Fibroblast of lung (primary cell): Measurements from ENCODE around the gene PPP1R1B.

Source experiments
- EZH2 ChIP-seq: IDR thresholded peaks from 2 replicates; pipeline ENCODE4 v1.5.1; 2012; ENCODE audit warnings: low read length, control low read depth, mild to moderate bottlenecking; ENCODE audit errors: missing control alignments
- TF ChIP-seq, protein P1 (sequence below), 2 donors: IDR thresholded peaks in 1 of 2; conservative IDR thresholded peaks in 1 of 2; 1 replicate in 1 of 2; 2 replicates in 1 of 2; pipeline ENCODE4 v1.5.1; 2011 to 2012; ENCODE audit warnings: low read length in 2 of 2, control low read depth in 1 of 2, inconsistent platforms in 1 of 2, low read depth in 1 of 2, mild to moderate bottlenecking in 1 of 2

DNA sequence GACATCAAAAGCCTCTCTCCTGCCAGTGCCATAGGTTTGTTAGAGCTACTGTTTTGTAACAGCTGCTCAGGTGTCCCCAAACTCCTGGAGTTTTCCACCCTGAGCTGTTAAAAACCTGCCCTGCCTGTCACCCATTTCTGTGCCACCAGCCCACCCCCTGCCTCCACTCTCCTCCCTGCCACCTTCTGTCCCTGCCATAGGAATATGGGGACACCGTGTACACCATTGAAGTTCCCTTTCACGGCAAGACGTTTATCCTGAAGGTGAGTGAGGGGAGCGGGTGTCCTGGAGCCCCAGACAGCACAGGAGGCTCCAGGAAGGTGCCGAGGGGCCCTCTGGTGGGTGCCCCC is 33.2 kb downstream of the PPP1R1B start:
- TF ChIP-seq, protein P1, sequence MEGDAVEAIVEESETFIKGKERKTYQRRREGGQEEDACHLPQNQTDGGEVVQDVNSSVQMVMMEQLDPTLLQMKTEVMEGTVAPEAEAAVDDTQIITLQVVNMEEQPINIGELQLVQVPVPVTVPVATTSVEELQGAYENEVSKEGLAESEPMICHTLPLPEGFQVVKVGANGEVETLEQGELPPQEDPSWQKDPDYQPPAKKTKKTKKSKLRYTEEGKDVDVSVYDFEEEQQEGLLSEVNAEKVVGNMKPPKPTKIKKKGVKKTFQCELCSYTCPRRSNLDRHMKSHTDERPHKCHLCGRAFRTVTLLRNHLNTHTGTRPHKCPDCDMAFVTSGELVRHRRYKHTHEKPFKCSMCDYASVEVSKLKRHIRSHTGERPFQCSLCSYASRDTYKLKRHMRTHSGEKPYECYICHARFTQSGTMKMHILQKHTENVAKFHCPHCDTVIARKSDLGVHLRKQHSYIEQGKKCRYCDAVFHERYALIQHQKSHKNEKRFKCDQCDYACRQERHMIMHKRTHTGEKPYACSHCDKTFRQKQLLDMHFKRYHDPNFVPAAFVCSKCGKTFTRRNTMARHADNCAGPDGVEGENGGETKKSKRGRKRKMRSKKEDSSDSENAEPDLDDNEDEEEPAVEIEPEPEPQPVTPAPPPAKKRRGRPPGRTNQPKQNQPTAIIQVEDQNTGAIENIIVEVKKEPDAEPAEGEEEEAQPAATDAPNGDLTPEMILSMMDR (conservative IDR thresholded peaks at IDR 0.05 in 1 of 2, IDR thresholded peaks at IDR 0.05 in 1 of 2; ENCODE audit: low read depth in 1 of 2, low read length in 2 of 2), result no peak
- TF ChIP-seq EZH2, result no peak
